Pancreas (tissue), 10 donors: ENCODE measurements around the gene KCNQ1OT1. TPM values are rescaled to one million over a fixed set of nuclear protein-coding genes. Genes with fewer than 3 reads are reported as not detected.

Experiments used
- ATAC-seq, 4 donors: fragments of 200-7000 bp; cut with Tn5 transposase; one replicate each; pipeline versions ENCODE4 v1.8.0 to v1.9.1; 2020; ENCODE audit warnings: mild to moderate bottlenecking in 4 of 4, moderate library complexity in 4 of 4
- DNase-seq, 6 donors: peaks; one replicate each; pipeline ENCODE4 v3.0.0-alpha.2; 2020
- FAIRE-seq: peaks from 2 replicates; lab custom pipeline; 2012; peaks lifted over from hg19 to GRCh38; lab: Jason Lieb, UNC
- H3K27ac ChIP-seq, 4 donors: fragments of 200-600 bp; sonication (generic); 1 replicate in 3 of 4; 2 replicates in 1 of 4; pipeline versions ENCODE4 v1.5.0 to v1.8.0; 2020
- H3K27me3 ChIP-seq, 4 donors: fragments of 200-600 bp; one replicate each; pipeline ENCODE4 v1.8.0; 2021
- H3K36me3 ChIP-seq, 3 donors: fragments of 200-600 bp; sonication (generic) in 1 of 3; one replicate each; pipeline versions ENCODE4 v1.5.0 to v1.8.0; 2020 to 2021
- H3K4me1 ChIP-seq, 3 donors: fragments of 200-600 bp; one replicate each; pipeline ENCODE4 v1.8.0; 2021
- H3K4me3 ChIP-seq, 4 donors: fragments of 200-600 bp; sonication (generic) in 2 of 4; one replicate each; pipeline versions ENCODE4 v1.5.0 to v1.8.0; 2020 to 2021
- H3K9me3 ChIP-seq, 4 donors: fragments of 200-600 bp; one replicate each; pipeline ENCODE4 v1.8.0; 2021
- CTCF ChIP-seq, 4 donors: fragments of 200-600 bp; sonication (generic) in 3 of 4; IDR thresholded peaks; one replicate each; pipeline versions ENCODE4 v1.5.0 to v1.8.0; 2021; ENCODE audit warnings: antibody characterized with exemption in 4 of 4
- WGBS, 2 donors: extraction: QIAGEN DNeasy Blood & Tissue Kit; methylation state at CpG; one replicate each; pipeline ENCODE4 v1.1.7; 2013; 5-methylcytosine and 5-hydroxymethylcytosine counted together
- intact Hi-C, 3 donors: fragments of 100-400 bp; cut with DNase I; formaldehyde crosslinking; loops; one replicate each; pipeline versions ENCODE4 v1.11.1 to v1.14.2; 2022
- polyA plus RNA-seq, 2 donors: library from polyadenylated mRNA; stranded (reverse); fragments of 200-250 nt; gene quantifications; one replicate each; pipeline ENCODE4 v1.2.3, GENCODE V29; 2013
- total RNA-seq, 6 donors: library from RNA; stranded (reverse); fragmentation: NEBNext Ultra II Directional in 4 of 6; extraction: Animal tissue kit (Norgen Biotek cat#: 25700) in 4 of 6; gene quantifications; one replicate each; pipeline versions ENCODE4 v1.2.1 to v1.2.4, GENCODE V29; 2021 to 2023
- donor health status: healthy with polysubstance abuse.
- donor health status: DM: no; HTN: no; CAD: no; lungs with moderate emphysema.
- donor health status: DM: no; HTN: no; CAD: no.
- donor health status: control.
- donor health status: control.
- donor health status: Bipolar disorder and iron deficiency.
- donor health status: DM: yes; HTN: yes; CAD: no.
- donor health status: DM: no; HTN: no; CAD: no.
- donor health status: DM: no; HTN: no; CAD: no.
- donor health status: DM: yes; HTN: yes; CAD: no.

KCNQ1OT1 gene
- total and polyA plus RNA-seq, 8 donors: 0.31 to 1.9 (median 1.4) TPM

DNA sequence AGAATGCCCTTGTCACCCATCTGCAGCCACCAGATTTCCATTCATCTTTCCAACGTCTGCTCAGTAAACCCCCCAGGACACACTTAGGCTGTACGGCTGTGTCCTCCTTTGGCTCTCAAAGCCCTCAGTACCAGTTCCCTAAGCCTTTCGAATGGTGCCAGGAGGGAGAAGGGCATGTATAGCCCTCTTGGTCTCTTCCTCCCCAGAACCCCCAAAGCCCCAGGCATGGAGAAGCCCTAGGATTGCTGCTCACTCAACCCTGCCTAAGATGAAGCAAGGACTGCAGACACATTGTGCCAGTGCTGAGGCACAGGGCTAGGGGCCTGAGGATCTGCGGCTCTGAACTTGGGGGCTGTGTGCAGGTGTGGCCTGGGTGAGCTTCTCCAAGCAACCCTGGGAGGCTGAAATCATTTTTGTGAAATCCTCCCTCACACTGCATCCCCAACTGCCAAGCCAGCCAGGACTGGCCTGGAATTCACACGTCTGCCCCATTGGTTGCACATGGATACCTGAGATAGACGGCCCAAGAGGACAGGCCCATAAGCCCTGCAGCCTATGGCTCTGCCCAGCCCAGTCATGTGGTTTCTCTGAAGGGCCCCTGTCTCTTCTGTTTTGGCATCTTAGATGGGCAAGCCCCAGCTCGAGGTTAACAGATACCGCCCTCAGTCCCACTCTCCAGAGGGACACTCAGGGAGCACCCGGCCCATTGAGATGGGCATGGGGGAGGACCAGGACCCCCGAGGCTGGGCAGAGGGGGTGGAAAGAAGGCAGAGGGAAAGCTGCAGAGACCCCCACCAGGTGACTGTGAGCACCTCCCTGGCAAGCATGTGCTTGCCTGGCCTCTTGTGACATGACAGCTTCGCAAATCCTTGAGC, 34.0 kb downstream of the KCNQ1OT1 start:
- no peak overlapping the region for H3K27ac ChIP-seq
- 91 to 98% methylated on average over 11 of the region's 11 CpGs for WGBS, 2 donors
- TF ChIP-seq CTCF (IDR thresholded peaks at IDR 0.05): no peak
- no peaks in the 10 kb centered on the region for H3K4me1 ChIP-seq
- H3K9me3 ChIP-seq: no peaks in the 10 kb centered on the region
- DNase-seq (peak in 2 of 6 donors; percentile 8 to 42), ATAC-seq (no peak), FAIRE-seq (no peak)
- H3K36me3 ChIP-seq: peaks cover 0 to 12% (median 0%) of the 10 kb centered on the region in 3 donors
- H3K4me3 ChIP-seq: no peak overlapping the region
- no peaks in the 10 kb centered on the region for H3K27me3 ChIP-seq
- intact Hi-C loops: no loop called here

DNA sequence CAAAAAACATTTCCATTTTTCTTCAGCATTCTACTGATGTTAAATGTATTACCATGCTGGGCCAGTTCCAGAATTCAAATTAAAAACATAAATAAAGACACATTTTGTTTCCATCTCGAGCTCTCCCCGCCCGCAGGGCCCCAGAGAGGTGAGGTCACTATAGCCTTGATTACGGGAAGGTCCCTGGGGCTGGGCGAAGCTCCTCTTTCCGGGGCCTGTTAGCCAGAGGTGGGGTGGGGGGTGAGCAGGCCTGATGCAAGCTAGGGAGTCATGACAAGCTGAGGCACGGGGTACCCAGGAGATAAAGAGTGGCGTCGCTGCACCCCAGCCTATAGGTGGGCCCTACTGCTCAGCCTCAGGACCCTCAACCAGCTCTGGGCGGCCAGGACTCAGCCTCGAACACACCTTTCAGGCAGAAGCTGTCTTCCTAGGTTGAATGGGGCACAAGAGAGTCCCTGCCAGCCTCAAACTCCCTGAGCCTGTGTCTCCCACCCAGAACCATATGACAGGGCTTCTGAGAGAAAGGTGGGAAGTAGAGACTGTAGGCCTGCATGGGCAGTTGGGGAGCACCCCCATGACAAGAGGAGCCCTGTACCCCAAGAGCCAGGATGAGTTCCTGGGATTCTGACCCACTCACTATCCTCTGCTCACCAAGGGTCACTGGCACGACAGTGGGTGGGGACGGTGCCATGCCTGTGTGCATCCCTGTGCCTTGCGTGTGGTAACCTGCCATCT, 34.8 kb downstream of the KCNQ1OT1 start:
- Histone ChIP-seq H3K36me3 (peaks cover 0 to 12% (median 0%) of the 10 kb centered on the region in 3 donors), H3K27me3 (no peaks in the 10 kb centered on the region), H3K4me3 (no peak overlapping the region), H3K27ac (no peak overlapping the region), H3K4me1 (no peaks in the 10 kb centered on the region), H3K9me3 (no peaks in the 10 kb centered on the region)
- no peak for TF ChIP-seq CTCF (IDR thresholded peaks at IDR 0.05)
- peak in 1 of 6 donors; percentile 5 for DNase-seq
- ATAC-seq: no peak
- FAIRE-seq: no peak
- 97 to 98% methylated on average over 14 of the region's 14 CpGs for WGBS, 2 donors
- intact Hi-C loops: no loop called here

DNA sequence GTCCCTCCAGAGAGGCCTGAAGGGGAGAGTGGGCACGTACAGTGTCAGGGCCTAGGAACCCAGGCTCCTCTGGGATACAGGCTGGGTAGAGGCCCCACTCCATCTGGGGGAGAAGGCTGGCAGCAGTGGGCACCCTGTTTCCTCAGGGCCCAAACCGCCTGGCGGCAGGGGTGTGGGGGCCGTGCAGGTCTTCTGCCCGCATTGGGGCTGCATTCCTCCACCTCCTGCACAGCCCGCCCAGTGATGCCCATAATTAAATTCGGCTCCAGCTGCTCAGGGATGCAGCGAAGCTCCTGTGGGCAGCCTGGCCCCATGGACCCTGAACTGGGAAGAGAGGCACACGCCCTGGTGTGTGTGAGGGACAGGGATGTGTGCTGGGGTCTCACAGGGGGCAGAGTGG, 35.4 kb downstream of the KCNQ1OT1 start:
- DNase-seq: peak in 1 of 6 donors; percentile 27
- H3K4me1 ChIP-seq: no peaks in the 10 kb centered on the region
- WGBS, 2 donors: 86 to 92% methylated on average over 9 of the region's 9 CpGs
- no peaks in the 10 kb centered on the region for H3K9me3 ChIP-seq
- H3K4me3 ChIP-seq: no peak overlapping the region
- intact Hi-C loops: no loop called here
- TF ChIP-seq CTCF (IDR thresholded peaks at IDR 0.05): no peak
- H3K36me3 ChIP-seq: peaks cover 0 to 12% (median 0%) of the 10 kb centered on the region in 3 donors
- H3K27me3 ChIP-seq: no peaks in the 10 kb centered on the region
- no peak overlapping the region for H3K27ac ChIP-seq
- ATAC-seq: no peak
- no peak for FAIRE-seq

GRCh38 chr11:2663915-2664314, 35.9 kb downstream of the KCNQ1OT1 start:
- FAIRE-seq: no peak
- H3K27ac ChIP-seq: no peak overlapping the region
- H3K4me3 ChIP-seq: no peak overlapping the region
- DNase-seq: no peak
- H3K27me3 ChIP-seq: no peaks in the 10 kb centered on the region
- no peak for ATAC-seq
- no peak for TF ChIP-seq CTCF (IDR thresholded peaks at IDR 0.05)
- intact Hi-C loops: no loop called here
- peaks cover 0 to 12% (median 0%) of the 10 kb centered on the region in 3 donors for H3K36me3 ChIP-seq
- H3K4me1 ChIP-seq: no peaks in the 10 kb centered on the region
- no peaks in the 10 kb centered on the region for H3K9me3 ChIP-seq
